Measurements from ENCODE around the gene WNK1.
"Not testable (repeated sequence)": the region's sequence is repeated elsewhere in the genome, so short reads cannot be mapped to it uniquely, and the experiment has no call there.

Gene WNK1

GRCh38 chr12:916712-917445 lies 164.5 kb downstream of the WNK1 start:
- no peak overlapping the region for H3K4me3 ChIP-seq (ENCODE audit: low read depth, low read length)
- no peak for TF ChIP-seq CTCF (IDR thresholded peaks at IDR 0.05; ENCODE audit: low read depth, low read length)

GRCh38 chr12:920676-921075 lies 168.3 kb downstream of the WNK1 start:
- no peak for TF ChIP-seq CTCF (IDR thresholded peaks at IDR 0.05; ENCODE audit: low read depth, low read length)

GRCh38 chr12:922285-922684 lies 169.9 kb downstream of the WNK1 start:
- TF ChIP-seq CTCF (IDR thresholded peaks at IDR 0.05; ENCODE audit: low read depth, low read length): no peak
- no peak overlapping the region for H3K4me3 ChIP-seq (ENCODE audit: low read depth, low read length)

More at GRCh38 chr12:920676-921075, 168.3 kb downstream of the WNK1 start:
- no peak overlapping the region for H3K4me3 ChIP-seq (ENCODE audit: low read depth, low read length)

GRCh38 chr12:926641-927040 lies 174.3 kb downstream of the WNK1 start:
- no peak for TF ChIP-seq CTCF (IDR thresholded peaks at IDR 0.05; ENCODE audit: low read depth, low read length)
- no peak overlapping the region for H3K4me3 ChIP-seq (ENCODE audit: low read depth, low read length)

- H3K4me3 ChIP-seq (ENCODE audit: low read depth, low read length): no peak overlapping the region
- no peak for TF ChIP-seq CTCF (IDR thresholded peaks at IDR 0.05; ENCODE audit: low read depth, low read length)
Observed at GRCh38 chr12:931060-931459, 178.7 kb downstream of the WNK1 start.

- no peak for TF ChIP-seq CTCF (IDR thresholded peaks at IDR 0.05; ENCODE audit: low read depth, low read length)
- no peak overlapping the region for H3K4me3 ChIP-seq (ENCODE audit: low read depth, low read length)
Observed at GRCh38 chr12:931591-931990, 179.2 kb downstream of the WNK1 start.

- not testable (repeated sequence) for H3K4me3 ChIP-seq (ENCODE audit: low read depth, low read length)
Observed at GRCh38 chr12:935891-936290, 183.5 kb downstream of the WNK1 start.

Measured in WI38 (cell line).